Measurements from ENCODE around the gene PPP1R13L. TPM values are rescaled to one million over a fixed set of nuclear protein-coding genes. Genes with fewer than 3 reads are reported as not detected.

Gene PPP1R13L
- total and polyA plus RNA-seq, 4 donors: 0.51 to 7.7 (median 4.9) TPM

- Histone ChIP-seq H3K27ac (ENCODE audit: low read depth in 1 of 2, low read length in 2 of 2) (no peak overlapping the region), H3K9ac (ENCODE audit: low read depth in 1 of 2, low read length in 2 of 2) (no peak overlapping the region), H3K4me1 (ENCODE audit: control insufficient read depth in 4 of 4, insufficient read depth in 4 of 4, low read length in 3 of 4) (no peaks in the 10 kb centered on the region), H3K4me3 (ENCODE audit: low read depth in 1 of 3, low read length in 3 of 3) (no peak overlapping the region), H3K27me3 (ENCODE audit: control insufficient read depth in 4 of 4, insufficient read depth in 4 of 4, low read length in 3 of 4) (no peaks in the 10 kb centered on the region), H3K36me3 (ENCODE audit: control insufficient read depth in 4 of 4, insufficient read depth in 3 of 4, low read depth in 1 of 4, low read length in 3 of 4) (peaks cover 0 to 18% (median 2%) of the 10 kb centered on the region in 4 donors), H3K9me3 (ENCODE audit: control insufficient read depth in 4 of 4, low read length in 3 of 4) (no peaks in the 10 kb centered on the region)
- TF ChIP-seq RAD21 (IDR thresholded peaks at IDR 0.05) (no peak), SP1 (IDR thresholded peaks at IDR 0.05) (no peak), EGR1 (IDR thresholded peaks at IDR 0.05; ENCODE audit: low read depth in 2 of 2) (no peak), JUND (IDR thresholded peaks at IDR 0.05) (no peak), FOXA2 (IDR thresholded peaks at IDR 0.05) (no peak), HNF4G (IDR thresholded peaks at IDR 0.05) (no peak), FOXA1 (IDR thresholded peaks at IDR 0.05) (no peak), NR2F2 (IDR thresholded peaks at IDR 0.05) (no peak)
- WGBS: 73% methylated on average over 25 of the region's 25 CpGs
- DNase-seq (ENCODE audit: low spot score): no peak
These were observed 57.1 kb downstream of the PPP1R13L start for GRCh38 chr19:45347570-45348366.

- Histone ChIP-seq H3K9me3 (ENCODE audit: control insufficient read depth in 4 of 4, low read length in 3 of 4) (no peaks in the 10 kb centered on the region), H3K27ac (ENCODE audit: low read depth in 1 of 2, low read length in 2 of 2) (no peak overlapping the region), H3K9ac (ENCODE audit: low read depth in 1 of 2, low read length in 2 of 2) (no peak overlapping the region), H3K36me3 (ENCODE audit: control insufficient read depth in 4 of 4, insufficient read depth in 3 of 4, low read depth in 1 of 4, low read length in 3 of 4) (peaks cover 0 to 5% (median 1%) of the 10 kb centered on the region in 4 donors), H3K4me1 (ENCODE audit: control insufficient read depth in 4 of 4, insufficient read depth in 4 of 4, low read length in 3 of 4) (no peaks in the 10 kb centered on the region), H3K4me3 (ENCODE audit: low read depth in 1 of 3, low read length in 3 of 3) (no peak overlapping the region), H3K27me3 (ENCODE audit: control insufficient read depth in 4 of 4, insufficient read depth in 4 of 4, low read length in 3 of 4) (no peaks in the 10 kb centered on the region)
- DNase-seq (ENCODE audit: low spot score): no peak
- no peak for TF ChIP-seq GABPA (IDR thresholded peaks at IDR 0.05 in 1 of 2, conservative IDR thresholded peaks at IDR 0.05 in 1 of 2)
- TF ChIP-seq HNF4G (IDR thresholded peaks at IDR 0.05): no peak
- no peak for TF ChIP-seq CTCF (IDR thresholded peaks at IDR 0.05; ENCODE audit: low read depth, low read length, missing input control)
- TF ChIP-seq FOXA1 (IDR thresholded peaks at IDR 0.05): no peak
- WGBS: 40% methylated on average over 27 of the region's 27 CpGs
These were observed 58.4 kb downstream of the PPP1R13L start for GRCh38 chr19:45346449-45346848.

- no peaks in the 10 kb centered on the region for H3K27me3 ChIP-seq (ENCODE audit: control insufficient read depth in 4 of 4, insufficient read depth in 4 of 4, low read length in 3 of 4)
- DNase-seq (ENCODE audit: low spot score): no peak
- no peak for TF ChIP-seq YY1 (IDR thresholded peaks at IDR 0.05)
- TF ChIP-seq RXRA (IDR thresholded peaks at IDR 0.05): no peak
- no peaks in the 10 kb centered on the region for H3K36me3 ChIP-seq (ENCODE audit: control insufficient read depth in 4 of 4, insufficient read depth in 3 of 4, low read depth in 1 of 4, low read length in 3 of 4)
- H3K9me3 ChIP-seq (ENCODE audit: control insufficient read depth in 4 of 4, low read length in 3 of 4): no peaks in the 10 kb centered on the region
- H3K4me1 ChIP-seq (ENCODE audit: control insufficient read depth in 4 of 4, insufficient read depth in 4 of 4, low read length in 3 of 4): peaks cover 1 to 5% (median 2%) of the 10 kb centered on the region in 4 donors
- no peak overlapping the region for H3K4me3 ChIP-seq (ENCODE audit: low read depth in 1 of 3, low read length in 3 of 3)
- WGBS: 85% methylated on average over 15 of the region's 15 CpGs
- no peak overlapping the region for H3K9ac ChIP-seq (ENCODE audit: low read depth in 1 of 2, low read length in 2 of 2)
- no peak overlapping the region for H3K27ac ChIP-seq (ENCODE audit: low read depth in 1 of 2, low read length in 2 of 2)
These were observed 59.4 kb downstream of the PPP1R13L start for GRCh38 chr19:45345506-45345860.
